HFFc6 (cell line): ENCODE measurements around the gene GLRX5. TPM values are rescaled to one million over a fixed set of nuclear protein-coding genes. Genes with fewer than 3 reads are reported as not detected.
A peak's percentile ranks its signal among the peaks of the same experiment; 100 is the strongest.

Source experiments
- DNase-seq: peaks from one replicate; pipeline ENCODE4 v3.0.0-alpha.2; 2018
- H3K27ac Mint-ChIP-seq: 2 replicates; pipeline ENCODE4 v1.8.0; 2020; ENCODE audit warnings: mild to moderate bottlenecking, mixed read lengths
- H3K27me3 Mint-ChIP-seq: 2 replicates; pipeline ENCODE4 v1.8.0; 2021; ENCODE audit warnings: mild to moderate bottlenecking, moderate library complexity, mixed read lengths; ENCODE audit not compliant: insufficient read depth
- H3K36me3 Mint-ChIP-seq: 2 replicates; pipeline ENCODE4 v1.8.0; 2021; ENCODE audit warnings: low read depth, mixed read lengths
- H3K4me1 Mint-ChIP-seq: 2 replicates; pipeline ENCODE4 v1.8.0; 2020; ENCODE audit warnings: low read depth, mixed read lengths
- H3K4me3 Mint-ChIP-seq: 2 replicates; pipeline ENCODE4 v1.8.0; 2020; ENCODE audit warnings: mild to moderate bottlenecking, moderate library complexity, mixed read lengths
- H3K9me3 Mint-ChIP-seq: 2 replicates; pipeline ENCODE4 v1.8.0; 2020; ENCODE audit warnings: mild to moderate bottlenecking, mixed read lengths
- total RNA-seq, 6 experiments: library from RNA; stranded (reverse); fragmentation: NEBNext Ultra II Directional; extraction: Animal tissue kit (Norgen Biotek cat#: 25700); gene quantifications; 2 replicates in 1 of 6; 3 replicates in 5 of 6; pipeline ENCODE4 v1.2.3, GENCODE V29; 2021
- TF ChIP-seq, protein P1 (sequence below): fragments of 200-600 bp; sonication (generic); IDR thresholded peaks from 2 replicates; pipeline ENCODE4 v1.5.0; 2021; ENCODE audit warnings: antibody characterized with exemption, mild to moderate bottlenecking

The GLRX5 gene
- total RNA-seq, 6 experiments from 2014 or later, result 38.7 to 47.2 (median 43.8) TPM

DNA sequence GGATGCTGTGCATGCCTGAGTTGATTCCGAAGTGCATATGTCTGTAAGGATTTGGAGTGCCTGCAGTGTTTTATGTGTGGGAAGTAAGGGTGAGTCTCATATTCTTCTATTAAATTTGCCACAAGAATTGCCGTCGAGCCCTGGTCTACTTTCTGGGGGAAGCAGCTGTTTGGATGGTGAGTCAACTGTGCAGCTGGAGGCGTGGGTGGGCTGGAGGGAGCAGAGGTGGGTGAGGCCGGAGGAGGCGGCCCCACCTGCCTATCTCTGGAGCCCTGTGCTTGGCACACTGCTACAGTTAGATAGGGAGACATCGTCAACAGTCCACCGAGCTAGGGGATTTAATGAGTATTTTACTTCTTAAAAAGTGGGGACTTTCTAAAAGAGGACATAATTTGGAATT lies 9.7 kb downstream of the GLRX5 start:
- no peak overlapping the region for H3K27ac Mint-ChIP-seq
- TF ChIP-seq, protein P1, sequence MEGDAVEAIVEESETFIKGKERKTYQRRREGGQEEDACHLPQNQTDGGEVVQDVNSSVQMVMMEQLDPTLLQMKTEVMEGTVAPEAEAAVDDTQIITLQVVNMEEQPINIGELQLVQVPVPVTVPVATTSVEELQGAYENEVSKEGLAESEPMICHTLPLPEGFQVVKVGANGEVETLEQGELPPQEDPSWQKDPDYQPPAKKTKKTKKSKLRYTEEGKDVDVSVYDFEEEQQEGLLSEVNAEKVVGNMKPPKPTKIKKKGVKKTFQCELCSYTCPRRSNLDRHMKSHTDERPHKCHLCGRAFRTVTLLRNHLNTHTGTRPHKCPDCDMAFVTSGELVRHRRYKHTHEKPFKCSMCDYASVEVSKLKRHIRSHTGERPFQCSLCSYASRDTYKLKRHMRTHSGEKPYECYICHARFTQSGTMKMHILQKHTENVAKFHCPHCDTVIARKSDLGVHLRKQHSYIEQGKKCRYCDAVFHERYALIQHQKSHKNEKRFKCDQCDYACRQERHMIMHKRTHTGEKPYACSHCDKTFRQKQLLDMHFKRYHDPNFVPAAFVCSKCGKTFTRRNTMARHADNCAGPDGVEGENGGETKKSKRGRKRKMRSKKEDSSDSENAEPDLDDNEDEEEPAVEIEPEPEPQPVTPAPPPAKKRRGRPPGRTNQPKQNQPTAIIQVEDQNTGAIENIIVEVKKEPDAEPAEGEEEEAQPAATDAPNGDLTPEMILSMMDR, result no peak

GRCh38 chr14:95545515-95546168 lies 10.8 kb downstream of the GLRX5 start:
- no peaks in the 10 kb centered on the region for H3K27me3 Mint-ChIP-seq
- no peak overlapping the region for H3K4me3 Mint-ChIP-seq

More for the DNA sequence above, 9.7 kb downstream of the GLRX5 start:
- Mint-ChIP-seq H3K9me3 (peaks cover 16% of the 10 kb centered on the region), H3K36me3 (peaks cover 26% of the 10 kb centered on the region), H3K27me3 (no peaks in the 10 kb centered on the region), H3K4me3 (no peak overlapping the region), H3K4me1 (peaks cover 41% of the 10 kb centered on the region)
- no peak for DNase-seq

DNA sequence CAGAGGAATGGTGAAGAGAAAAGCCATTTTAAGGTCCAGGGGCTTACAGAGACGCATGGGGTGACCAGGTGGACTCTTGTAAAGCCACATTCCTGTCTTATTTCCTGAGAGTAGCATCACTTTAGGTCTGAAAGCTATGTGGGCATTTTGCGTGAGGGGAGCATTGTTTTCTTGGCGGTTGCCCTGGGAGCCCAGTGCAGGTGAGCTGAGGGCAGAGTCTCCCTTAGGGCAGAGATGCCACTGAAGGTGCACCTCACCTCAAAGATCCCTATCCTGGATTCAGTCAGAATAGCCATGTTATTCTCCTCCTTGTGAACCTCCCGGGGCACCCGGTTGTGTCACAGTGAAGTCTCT lies 12.4 kb downstream of the GLRX5 start:
- peaks cover 41% of the 10 kb centered on the region for H3K4me1 Mint-ChIP-seq
- peak overlapping the region; percentile 56 for H3K27ac Mint-ChIP-seq
- H3K9me3 Mint-ChIP-seq, result peaks cover 16% of the 10 kb centered on the region
- H3K27me3 Mint-ChIP-seq, result no peaks in the 10 kb centered on the region
- no peak overlapping the region; the same call in 1 of the 2 replicates for H3K4me3 Mint-ChIP-seq
- TF ChIP-seq, protein P1, result no peak
- peaks cover 26% of the 10 kb centered on the region for H3K36me3 Mint-ChIP-seq
- DNase-seq, result no peak

More at GRCh38 chr14:95545515-95546168, 10.8 kb downstream of the GLRX5 start:
- Mint-ChIP-seq H3K4me1 (peaks cover 41% of the 10 kb centered on the region), H3K9me3 (peaks cover 16% of the 10 kb centered on the region), H3K27ac (peak overlapping the region; percentile 74), H3K36me3 (peaks cover 26% of the 10 kb centered on the region)
- TF ChIP-seq, protein P1, result no peak
- DNase-seq, result peak; percentile 89

DNA sequence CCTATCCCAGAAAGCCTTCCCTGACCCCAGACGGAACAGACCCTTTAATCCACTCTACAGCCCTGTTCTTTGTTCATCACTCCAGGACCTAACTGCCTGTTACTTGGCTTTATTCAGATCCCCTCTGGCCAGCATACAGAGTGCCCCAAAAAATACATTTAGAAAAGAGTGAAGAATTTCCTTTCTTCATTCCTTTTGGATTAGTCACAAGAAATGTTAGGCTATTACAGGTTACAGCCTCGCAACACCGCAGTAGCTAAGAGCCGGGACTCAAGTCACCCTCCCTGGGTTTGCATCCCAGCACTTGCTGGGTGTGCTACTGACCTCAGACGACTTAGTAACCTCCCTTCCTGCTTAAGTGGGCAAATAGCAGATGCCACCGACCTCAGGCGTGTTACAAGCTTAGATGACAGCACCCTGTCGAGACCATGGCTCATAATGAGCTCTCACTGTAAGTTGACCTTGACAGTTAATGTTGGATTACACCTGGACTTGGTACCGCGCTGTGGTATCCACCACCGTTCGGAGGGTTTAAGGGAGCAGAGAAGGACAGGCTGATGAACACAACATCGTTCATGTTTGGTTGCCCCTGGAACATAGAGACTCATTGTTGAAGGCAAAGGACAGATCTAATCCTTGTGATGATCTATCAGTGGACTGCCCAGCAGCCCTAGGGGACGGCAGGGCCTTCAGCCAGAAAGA lies 12.9 kb downstream of the GLRX5 start:
- Mint-ChIP-seq H3K4me3 (no peak overlapping the region; the same call in 1 of the 2 replicates), H3K9me3 (peaks cover 16% of the 10 kb centered on the region), H3K27me3 (no peaks in the 10 kb centered on the region), H3K27ac (peak overlapping the region; percentile 56), H3K4me1 (peaks cover 41% of the 10 kb centered on the region), H3K36me3 (peaks cover 26% of the 10 kb centered on the region)
- TF ChIP-seq, protein P1, result no peak
- DNase-seq, result peak; percentile 38

GRCh38 chr14:95548328-95548929 lies 13.6 kb downstream of the GLRX5 start:
- peaks cover 23% of the 10 kb centered on the region for H3K36me3 Mint-ChIP-seq
- H3K9me3 Mint-ChIP-seq, result peaks cover 16% of the 10 kb centered on the region
- H3K4me1 Mint-ChIP-seq, result peaks cover 41% of the 10 kb centered on the region
- no peak for DNase-seq
- TF ChIP-seq, protein P1, result no peak
- peak overlapping the region; percentile 56 for H3K27ac Mint-ChIP-seq
- no peaks in the 10 kb centered on the region for H3K27me3 Mint-ChIP-seq
- H3K4me3 Mint-ChIP-seq, result no peak overlapping the region
